ENCODE results near the gene GCSH.
"Not testable (repeated sequence)": the region's sequence is repeated elsewhere in the genome, so short reads cannot be mapped to it uniquely, and the experiment has no call there.

Gene GCSH

DNA sequence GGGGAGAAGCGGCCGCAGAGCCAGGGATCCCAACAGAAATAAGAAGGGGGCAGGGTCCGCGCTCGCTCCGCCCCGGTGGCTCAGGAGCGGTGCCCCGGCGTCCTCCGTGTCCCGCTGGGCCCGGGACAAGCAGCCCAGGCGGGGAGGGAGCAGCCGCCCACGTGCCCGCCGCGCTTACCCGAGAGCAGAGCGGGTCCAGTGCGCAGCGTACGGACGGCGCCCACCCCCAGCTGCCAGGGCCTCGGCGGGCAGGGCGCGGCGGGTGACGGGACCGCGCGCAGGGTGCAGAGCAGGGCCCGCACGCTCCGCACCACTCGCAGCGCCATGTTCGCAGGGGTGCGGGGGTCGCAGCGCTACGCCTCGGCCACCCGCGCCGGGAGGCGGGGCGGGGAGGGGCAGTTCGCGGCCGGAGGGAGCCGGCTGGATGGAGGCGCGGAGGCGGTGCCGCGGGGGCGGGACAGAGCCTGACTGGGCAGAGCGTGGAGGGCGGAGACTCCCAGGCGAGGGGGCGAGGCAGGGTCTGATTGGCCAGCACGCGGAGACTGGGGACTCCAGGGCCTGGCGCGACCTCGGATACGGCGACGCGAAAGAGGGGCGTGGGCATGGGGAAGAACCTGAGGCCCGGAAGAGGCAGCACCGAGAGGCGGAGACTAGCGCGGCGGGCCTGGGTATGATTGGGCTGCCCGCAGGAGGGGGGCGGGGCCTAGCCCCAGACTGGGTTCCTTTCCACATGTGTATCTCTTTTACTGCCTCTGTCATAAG lies at the start of gene GCSH:
Gene GCSH, minus strand, starts transcription at position 443 of the 762 bp plus-strand sequence. Its CDS starts 117 bp downstream, at position 326.
- peak; percentile 91 for DNase-seq

DNA sequence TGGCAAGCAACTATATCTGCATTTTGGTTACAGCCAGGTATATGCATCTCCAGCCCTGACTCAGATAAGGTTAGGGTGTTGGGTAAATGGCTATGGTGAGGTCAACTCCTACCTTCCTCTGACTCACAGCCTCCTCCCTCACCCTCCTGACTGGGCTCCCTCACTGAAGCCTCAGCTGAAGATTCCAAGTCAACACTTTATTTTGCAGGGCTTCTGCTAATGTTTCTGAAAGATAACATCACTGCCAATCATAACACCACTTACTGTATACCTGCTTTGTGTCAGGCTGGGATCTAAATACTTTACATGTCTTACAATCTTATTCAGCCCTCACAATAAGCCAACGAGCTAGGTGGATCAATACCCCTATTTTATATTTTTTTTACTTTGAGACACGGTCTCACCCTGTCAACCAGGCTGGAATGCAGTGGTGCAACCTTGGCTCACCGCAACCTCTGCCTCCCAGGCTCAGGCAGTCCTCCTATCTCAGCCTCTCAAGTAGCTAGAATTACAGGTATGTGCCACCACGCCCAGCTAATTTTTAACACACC lies 47.8 kb upstream of the GCSH start:
- DNase-seq: no peak

DNA sequence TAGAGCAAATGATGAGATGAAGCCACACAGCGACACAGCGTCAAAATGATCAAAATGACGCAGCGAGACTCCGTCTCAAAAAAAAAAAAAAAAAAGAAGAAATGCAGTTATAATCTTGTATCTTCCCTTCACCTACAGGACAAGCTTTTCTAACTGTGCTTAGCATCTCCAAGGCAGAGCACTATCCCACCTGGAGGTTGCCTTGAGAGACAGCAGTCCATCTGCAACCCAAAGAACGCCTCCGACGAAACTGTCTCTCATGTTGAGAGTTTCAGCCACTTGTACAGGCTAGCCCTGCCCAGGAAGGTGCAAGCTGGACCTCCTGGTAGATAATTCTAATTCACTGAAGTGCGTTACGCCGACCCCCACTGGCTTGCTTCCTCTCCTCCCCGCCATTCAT lies 46.7 kb upstream of the GCSH start:
- DNase-seq: no peak

GRCh38 chr16:81140930-81141780 lies 45.0 kb upstream of the GCSH start:
- DNase-seq: no peak

DNA sequence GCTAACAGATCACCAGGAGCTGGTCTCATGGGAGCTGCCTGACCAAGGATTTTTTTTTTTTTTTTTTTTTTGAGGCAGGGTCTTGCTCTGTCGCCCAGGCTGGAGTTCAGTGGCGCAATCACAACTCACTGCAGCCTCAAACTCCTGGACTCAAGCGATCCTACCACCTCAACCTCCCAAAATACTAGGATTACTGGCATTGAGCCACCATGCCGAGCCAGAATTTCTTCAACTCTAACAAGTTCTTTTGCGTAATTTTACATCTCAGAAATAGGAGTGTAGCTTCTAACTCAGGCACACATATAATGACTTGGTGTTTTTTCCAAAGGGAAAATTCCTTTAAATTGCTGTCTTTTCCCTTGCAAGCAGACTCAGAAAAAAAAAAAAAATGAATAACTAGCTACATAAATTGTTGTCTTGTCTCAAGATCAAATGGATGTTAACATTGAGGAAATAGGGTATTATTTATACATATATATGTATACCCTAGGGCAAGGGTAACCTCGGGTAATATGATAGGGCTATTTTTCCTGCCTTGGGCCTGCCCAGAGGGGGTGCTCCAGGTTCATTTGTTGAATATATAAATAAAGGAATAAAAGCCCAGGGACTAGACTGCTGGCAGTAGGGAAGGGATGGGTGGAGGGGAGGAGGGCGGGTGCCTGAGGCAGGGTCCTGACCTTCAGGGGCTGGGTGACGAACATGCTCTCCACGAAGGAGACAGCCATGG lies 42.8 kb upstream of the GCSH start:
- DNase-seq: no peak

GRCh38 chr16:81137754-81138153 lies 41.6 kb upstream of the GCSH start:
- DNase-seq: no peak

- no peak for DNase-seq
Measured at GRCh38 chr16:81136390-81137335, 40.5 kb upstream of the GCSH start.

DNA sequence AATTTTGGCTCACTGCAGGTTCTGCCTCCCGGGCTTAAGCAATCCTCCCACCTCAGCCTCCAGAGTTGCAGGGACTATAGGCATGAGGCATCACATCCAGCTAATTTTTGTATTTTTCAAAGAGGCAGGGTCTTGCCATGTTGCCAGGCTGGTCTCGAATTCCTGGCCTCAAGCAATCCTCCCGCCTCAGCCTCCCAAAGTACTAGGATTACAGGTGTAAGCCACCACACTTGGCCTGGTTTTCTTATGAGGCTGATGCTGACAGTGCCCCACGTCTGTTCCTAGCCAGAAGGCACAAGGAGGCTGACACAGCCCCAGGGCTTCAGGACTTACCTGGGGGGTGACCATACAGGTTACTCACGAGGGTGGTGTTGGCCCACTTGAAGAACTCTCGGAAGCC lies 33.9 kb upstream of the GCSH start:
- no peak for DNase-seq

- no peak for DNase-seq
Measured at GRCh38 chr16:81128726-81129524, 32.7 kb upstream of the GCSH start.

- no peak for DNase-seq
Measured at GRCh38 chr16:81127051-81127450, 30.9 kb upstream of the GCSH start.

- DNase-seq: no peak
Measured at GRCh38 chr16:81123092-81123852, 27.1 kb upstream of the GCSH start.

DNA sequence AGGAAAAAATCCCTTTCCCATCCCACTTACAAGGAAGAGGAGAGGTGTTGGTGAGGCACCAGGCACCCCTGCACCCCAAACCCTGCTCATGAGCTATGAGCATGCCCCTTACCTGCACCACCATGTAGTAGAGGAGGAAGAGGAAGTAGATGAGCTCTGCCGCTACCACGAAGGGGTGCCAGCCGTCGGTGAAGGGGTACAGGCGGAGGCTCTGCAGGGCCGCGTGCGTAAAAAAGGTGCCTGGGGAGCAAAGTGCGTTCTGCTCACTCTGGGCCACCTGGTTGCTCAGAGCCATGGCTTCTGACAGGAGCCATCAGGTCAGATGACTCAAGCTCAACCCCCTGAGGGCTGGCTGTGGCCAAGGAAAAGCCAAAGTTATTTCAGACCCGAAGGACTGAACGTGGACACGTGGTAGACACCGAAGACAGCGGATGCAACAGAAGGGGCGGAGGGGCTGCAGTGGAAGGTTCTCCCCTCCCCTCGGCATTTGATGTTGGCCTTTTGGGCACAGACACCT lies 25.3 kb upstream of the GCSH start:
- no peak for DNase-seq

DNA sequence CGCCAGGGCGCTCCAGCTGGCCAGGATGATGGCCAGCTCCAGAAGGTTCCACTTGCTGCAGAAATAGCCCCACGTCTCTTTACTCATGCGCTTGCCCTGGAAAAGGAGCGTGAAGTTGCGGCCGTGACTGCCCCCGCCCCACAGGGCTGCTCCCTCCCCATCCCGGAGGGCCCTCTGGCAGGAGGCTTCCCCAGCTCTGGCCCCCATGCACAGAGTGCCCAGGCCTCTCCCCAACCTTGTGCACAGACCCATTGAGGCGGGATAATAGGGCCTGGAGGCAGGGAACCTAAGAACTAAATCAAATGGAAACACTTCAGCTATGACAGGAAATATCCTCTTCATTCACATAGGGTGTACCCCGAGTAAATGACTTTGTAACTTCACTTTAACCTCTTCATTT lies 21.2 kb upstream of the GCSH start:
- DNase-seq: no peak

DNA sequence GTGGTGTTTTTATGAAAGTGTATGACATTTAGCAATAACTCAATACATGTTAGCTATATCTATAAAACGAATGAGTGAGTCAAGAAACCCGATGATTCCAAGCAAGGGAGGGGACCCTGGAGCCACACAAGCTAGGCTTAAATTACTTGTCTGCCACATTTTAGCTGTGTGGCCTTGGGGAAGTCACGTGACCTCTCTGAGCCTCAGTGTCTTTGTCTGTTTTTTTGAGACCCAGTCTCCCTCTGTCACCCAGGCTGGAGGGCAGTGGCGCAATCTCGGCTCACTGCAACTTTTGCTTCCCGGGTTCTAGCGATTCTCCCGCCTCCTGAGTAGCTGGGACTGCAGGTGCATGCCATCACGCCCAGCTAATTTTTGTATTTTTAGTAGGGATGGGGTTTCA lies 20.1 kb upstream of the GCSH start:
- no peak for DNase-seq

- no peak for DNase-seq
Measured at GRCh38 chr16:81112453-81112852, 16.3 kb upstream of the GCSH start.

GRCh38 chr16:81109274-81109673 lies 13.1 kb upstream of the GCSH start:
- DNase-seq: not testable (repeated sequence)

DNA sequence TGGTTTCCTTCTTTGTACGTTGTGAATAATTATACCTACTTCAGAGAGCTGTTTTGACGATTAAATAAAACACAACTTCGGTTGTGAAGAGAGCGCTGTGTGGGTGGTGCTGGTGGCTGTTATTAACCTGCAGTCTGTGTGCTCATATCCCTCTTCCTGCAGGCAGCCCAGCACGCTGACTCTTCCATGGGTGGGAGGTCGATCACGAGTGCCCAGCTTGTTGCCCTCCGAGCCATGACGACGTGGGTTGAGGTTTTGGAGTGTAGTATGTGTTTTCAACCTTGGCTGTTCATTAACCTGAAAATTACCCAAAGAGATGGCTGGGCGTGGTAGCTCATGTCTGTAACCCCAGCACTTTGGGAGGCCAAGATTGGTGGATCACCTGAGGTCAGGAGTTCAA lies 11.3 kb upstream of the GCSH start:
- DNase-seq: no peak

GRCh38 chr16:81106826-81107503 lies 10.8 kb upstream of the GCSH start:
- no peak for DNase-seq

GRCh38 chr16:81105946-81106345 lies 9.8 kb upstream of the GCSH start:
- no peak for DNase-seq

DNA sequence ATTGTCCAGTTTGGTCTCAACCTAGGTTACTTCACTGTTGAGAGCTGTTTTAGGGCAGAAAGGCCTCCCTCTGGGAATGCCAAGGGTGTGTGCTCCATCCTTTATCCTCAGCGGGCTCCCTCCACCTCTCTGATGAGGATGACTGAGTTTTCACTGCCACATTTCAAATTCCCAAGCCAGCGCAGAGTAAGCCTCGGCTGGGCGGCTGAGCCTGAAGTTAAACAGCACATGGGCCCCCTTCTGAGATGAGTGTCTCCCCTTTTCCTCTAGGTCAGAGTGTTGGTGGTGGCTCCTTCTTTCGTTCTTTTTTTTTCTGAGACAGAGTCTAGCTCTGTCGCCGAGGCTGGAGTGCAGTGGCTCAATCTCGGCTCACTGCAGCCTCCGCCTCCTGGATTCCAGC lies 5.5 kb upstream of the GCSH start:
- DNase-seq: no peak

All from NCI-H446 treated with DMSO at 0.1 percent for 48 hours (cell line).